GM13977 (cell line): Measurements from ENCODE around the gene GGCX.
"Not testable (repeated sequence)": the region's sequence is repeated elsewhere in the genome, so short reads cannot be mapped to it uniquely, and the experiment has no call there.

Experiments
- DNase-seq: peaks from one replicate; pipeline ENCODE4 v3.0.0; 2012; ENCODE audit warnings: low spot score
- CTCF ChIP-seq: IDR thresholded peaks from 2 replicates; pipeline ENCODE4 v1.5.1; 2012; ENCODE audit warnings: mild to moderate bottlenecking, control low read depth; ENCODE audit not compliant: insufficient read depth; ENCODE audit errors: extremely low read depth, missing control alignments
- in situ Hi-C: fragments of 300-500 bp; cut with MboI; formaldehyde crosslinking; loops from one replicate; pipeline ENCODE4 v1.12.0; 2022; ENCODE audit warnings: low sequenced_read_pairs, low pct_unique_long_range_greater_than_20kb, mixed read lengths, inconsistent platforms; ENCODE audit not compliant: unreplicated experiment

Gene GGCX

GRCh38 chr2:85561280-85562212 is at the start of gene GGCX:
Gene GGCX, minus strand, starts transcription at chr2:85561493. Its CDS starts 65 bp downstream, at chr2:85561428.
- TF ChIP-seq CTCF: no peak
- DNase-seq: peak; percentile 91

GRCh38 chr2:85607268-85608215 is 46.2 kb upstream of the GGCX start:
- in situ Hi-C loops: no loop called here
- no peak for TF ChIP-seq CTCF

More at GRCh38 chr2:85561280-85562212, at the start of gene GGCX:
- in situ Hi-C loops: no loop called here

GRCh38 chr2:85606116-85606455 is 44.8 kb upstream of the GGCX start:
- in situ Hi-C loops: no loop called here
- DNase-seq: no peak
- TF ChIP-seq CTCF: no peak

More at GRCh38 chr2:85607268-85608215, 46.2 kb upstream of the GGCX start:
- DNase-seq: no peak

- in situ Hi-C loops: no loop called here
- TF ChIP-seq CTCF: no peak
- DNase-seq: no peak
Measured at GRCh38 chr2:85605406-85606115, 44.3 kb upstream of the GGCX start.

GRCh38 chr2:85604568-85605339 is 43.5 kb upstream of the GGCX start:
- TF ChIP-seq CTCF: no peak
- no peak for DNase-seq
- in situ Hi-C loops: no loop called here

GRCh38 chr2:85604133-85604444 is 42.8 kb upstream of the GGCX start:
- DNase-seq, in situ Hi-C loops: not testable (repeated sequence)
